Pulmonary artery endothelial cell (primary cell): Measurements from ENCODE around the gene HPCAL4. TPM values are rescaled to one million over a fixed set of nuclear protein-coding genes. Genes with fewer than 3 reads are reported as not detected.

ENCODE experiments used
- DNase-seq: peaks from one replicate; pipeline ENCODE4 v3.0.0-alpha.2; 2011; ENCODE audit warnings: low read depth, low spot score
- total RNA-seq: library from RNA; depleted of rRNA; stranded (reverse); fragments of >200 nt; gene quantifications from 2 replicates; pipeline ENCODE4 v1.2.3, GENCODE V29; 2014

HPCAL4 gene
- total RNA-seq, 1 donor from 2014 or later = not detected

GRCh38 chr1:39701049-39701439 is 9.8 kb upstream of the HPCAL4 start:
- no peak for DNase-seq

- no peak for DNase-seq
Observed at GRCh38 chr1:39700348-39700747, 9.1 kb upstream of the HPCAL4 start.

GRCh38 chr1:39699419-39699818 is 8.2 kb upstream of the HPCAL4 start:
- no peak for DNase-seq

- DNase-seq = no peak
Observed at GRCh38 chr1:39698568-39698967, 7.3 kb upstream of the HPCAL4 start.

- DNase-seq = no peak
Observed at GRCh38 chr1:39696448-39696847, 5.2 kb upstream of the HPCAL4 start.

GRCh38 chr1:39695016-39695415 is 3.8 kb upstream of the HPCAL4 start:
- no peak for DNase-seq

- no peak for DNase-seq
Observed at GRCh38 chr1:39694026-39694425, 2.8 kb upstream of the HPCAL4 start.

- no peak for DNase-seq
Observed at GRCh38 chr1:39692152-39693074, 1.2 kb upstream of the HPCAL4 start.

- DNase-seq = no peak
Observed at GRCh38 chr1:39690794-39691382, 345 bp downstream of the HPCAL4 start.

- DNase-seq = no peak
Observed at GRCh38 chr1:39690225-39690624, 1.0 kb downstream of the HPCAL4 start.

GRCh38 chr1:39689635-39690034 is 1.6 kb downstream of the HPCAL4 start:
- no peak for DNase-seq

GRCh38 chr1:39689214-39689613 is 2.0 kb downstream of the HPCAL4 start:
- no peak for DNase-seq

- no peak for DNase-seq
Observed at GRCh38 chr1:39688706-39689105, 2.5 kb downstream of the HPCAL4 start.

- no peak for DNase-seq
Observed at GRCh38 chr1:39687243-39687642, 4.0 kb downstream of the HPCAL4 start.

GRCh38 chr1:39685071-39685470 is 6.2 kb downstream of the HPCAL4 start:
- DNase-seq = no peak

- no peak for DNase-seq
Observed at GRCh38 chr1:39684313-39684664, 6.9 kb downstream of the HPCAL4 start.

- no peak for DNase-seq
Observed at GRCh38 chr1:39683591-39684312, 7.5 kb downstream of the HPCAL4 start.

- DNase-seq = no peak
Observed at GRCh38 chr1:39681999-39682398, 9.2 kb downstream of the HPCAL4 start.

- no peak for DNase-seq
Observed at GRCh38 chr1:39681294-39681693, 9.9 kb downstream of the HPCAL4 start.

GRCh38 chr1:39680751-39681150 is 10.5 kb downstream of the HPCAL4 start:
- no peak for DNase-seq

- no peak for DNase-seq
Observed at GRCh38 chr1:39679821-39680220, 11.4 kb downstream of the HPCAL4 start.

- DNase-seq = no peak
Observed at GRCh38 chr1:39678889-39679288, 12.3 kb downstream of the HPCAL4 start.
